Hepatocyte (in vitro differentiated cells): ENCODE measurements around the gene KLF1. TPM values are rescaled to one million over a fixed set of nuclear protein-coding genes. Genes with fewer than 3 reads are reported as not detected.

ENCODE experiments used
- DNase-seq: peaks from one replicate; pipeline ENCODE4 v3.0.0-alpha.2; 2016; ENCODE audit warnings: low spot score
- H2AFZ ChIP-seq: fragments of 200-600 bp; sonication (generic); 2 replicates; pipeline ENCODE4 v1.6.0; 2016; ENCODE audit warnings: antibody characterized with exemption, mild to moderate bottlenecking
- H3K27ac ChIP-seq: fragments of 200-600 bp; sonication (generic); 2 replicates; pipeline ENCODE4 v1.5.1; 2016; ENCODE audit warnings: mild to moderate bottlenecking
- H3K27me3 ChIP-seq: fragments of 200-600 bp; sonication (generic); 2 replicates; pipeline ENCODE4 v1.6.1; 2016
- H3K36me3 ChIP-seq: fragments of 200-600 bp; sonication (generic); replicated peaks from 2 replicates; pipeline ENCODE4 v1.5.1; 2016; ENCODE audit warnings: low read depth; ENCODE audit not compliant: insufficient read depth
- H3K4me1 ChIP-seq: fragments of 200-600 bp; sonication (generic); 2 replicates; pipeline ENCODE4 v1.5.1; 2016; ENCODE audit warnings: mild to moderate bottlenecking, moderate library complexity; ENCODE audit not compliant: insufficient read depth
- H3K4me2 ChIP-seq: fragments of 200-600 bp; sonication (generic); 2 replicates; pipeline ENCODE4 v1.6.0; 2016
- H3K4me3 ChIP-seq: fragments of 200-600 bp; sonication (generic); 2 replicates; pipeline ENCODE4 v1.5.1; 2016; ENCODE audit warnings: mild to moderate bottlenecking
- H3K79me2 ChIP-seq: fragments of 200-600 bp; sonication (generic); 2 replicates; pipeline ENCODE4 v1.6.0; 2017; ENCODE audit warnings: mild to moderate bottlenecking
- H3K9me2 ChIP-seq: fragments of 200-600 bp; sonication (generic); replicated peaks from 2 replicates; pipeline ENCODE4 v1.6.0; 2017; ENCODE audit warnings: mild to moderate bottlenecking; ENCODE audit not compliant: insufficient read depth
- H3K9me3 ChIP-seq: fragments of 200-600 bp; sonication (generic); 2 replicates; pipeline ENCODE4 v1.5.1; 2016; ENCODE audit warnings: low read depth, mild to moderate bottlenecking
- H4K20me1 ChIP-seq: fragments of 200-600 bp; sonication (generic); 2 replicates; pipeline ENCODE4 v1.6.0; 2016; ENCODE audit warnings: mild to moderate bottlenecking; ENCODE audit not compliant: insufficient read depth, poor library complexity, severe bottlenecking
- CTCF ChIP-seq: fragments of 200-600 bp; sonication (generic); IDR thresholded peaks from 2 replicates; pipeline ENCODE4 v1.5.1; 2016; ENCODE audit warnings: antibody characterized with exemption, mild to moderate bottlenecking; ENCODE audit not compliant: poor library complexity
- EZH2 ChIP-seq: fragments of 200-600 bp; sonication (generic); IDR thresholded peaks from 2 replicates; pipeline ENCODE4 v1.6.1; 2016; ENCODE audit warnings: antibody characterized with exemption, mild to moderate bottlenecking, borderline replicate concordance
- EZH2phosphoT487 ChIP-seq: fragments of 200-600 bp; sonication (generic); IDR thresholded peaks from one replicate; pipeline ENCODE4 v1.6.1; 2018; ENCODE audit warnings: antibody characterized with exemption, mild to moderate bottlenecking, low read depth, moderate library complexity; ENCODE audit not compliant: unreplicated experiment, severe bottlenecking
- WGBS: methylation state at CpG from one replicate; pipeline ENCODE4 v1.1.6; 2016; ENCODE audit warnings: low lambda C conversion rate; ENCODE audit errors: missing lambda C conversion rate; 5-methylcytosine and 5-hydroxymethylcytosine counted together
- polyA plus RNA-seq: library from polyadenylated mRNA; unstranded; fragments of >200 nt; fragmentation: Nextera tagmentation; extraction: Ambion mirVana; gene quantifications from 2 replicates; pipeline ENCODE4 v1.2.1, GENCODE V29; 2016
- total RNA-seq: library from RNA; depleted of rRNA; stranded (reverse); fragments of >200 nt; gene quantifications from 2 replicates; pipeline ENCODE4 v1.2.3, GENCODE V29; 2014

KLF1 gene
- total and polyA plus RNA-seq, 2 experiments from 2014 or later, result 0.37 TPM; not detected in 1

- peak overlapping the region; percentile 92 for H3K4me2 ChIP-seq
- no peaks in the 10 kb centered on the region for H3K79me2 ChIP-seq
- no peak overlapping the region for H3K4me3 ChIP-seq
- no peak overlapping the region for H3K27ac ChIP-seq
- 88% methylated on average over 28 of the region's 29 CpGs for WGBS
- H3K36me3 ChIP-seq, result no peaks in the 10 kb centered on the region
- no peak for DNase-seq
- no peaks in the 10 kb centered on the region for H3K9me3 ChIP-seq
- H3K4me1 ChIP-seq, result no peaks in the 10 kb centered on the region
- TF ChIP-seq EZH2, result no peak
- TF ChIP-seq EZH2phosphoT487, result no peak
- TF ChIP-seq CTCF, result no peak
- no peak overlapping the region for H2AFZ ChIP-seq
- H4K20me1 ChIP-seq, result no peaks in the 10 kb centered on the region
- no peaks in the 10 kb centered on the region for H3K27me3 ChIP-seq
- no peaks in the 10 kb centered on the region for H3K9me2 ChIP-seq
Measured at GRCh38 chr19:12866416-12867119, 20.4 kb downstream of the KLF1 start.

GRCh38 chr19:12865746-12866415 is 21.1 kb downstream of the KLF1 start:
- H3K27ac ChIP-seq, result no peak overlapping the region
- H3K9me3 ChIP-seq, result no peaks in the 10 kb centered on the region

GRCh38 chr19:12864721-12865715 is 22.0 kb downstream of the KLF1 start:
- H2AFZ ChIP-seq, result no peak overlapping the region
- no peaks in the 10 kb centered on the region for H4K20me1 ChIP-seq
- H3K4me2 ChIP-seq, result no peak overlapping the region
- WGBS, result 90% methylated on average over 34 of the region's 34 CpGs
- no peak overlapping the region for H3K27ac ChIP-seq
- H3K9me2 ChIP-seq, result no peaks in the 10 kb centered on the region
- no peaks in the 10 kb centered on the region for H3K79me2 ChIP-seq
- H3K9me3 ChIP-seq, result no peaks in the 10 kb centered on the region
- DNase-seq, result no peak
- no peaks in the 10 kb centered on the region for H3K36me3 ChIP-seq
- no peak overlapping the region for H3K4me3 ChIP-seq
- no peaks in the 10 kb centered on the region for H3K27me3 ChIP-seq
- TF ChIP-seq EZH2, result no peak
- TF ChIP-seq CTCF, result no peak
- TF ChIP-seq EZH2phosphoT487, result no peak
- H3K4me1 ChIP-seq, result no peaks in the 10 kb centered on the region

More at GRCh38 chr19:12865746-12866415, 21.1 kb downstream of the KLF1 start:
- H4K20me1 ChIP-seq, result no peaks in the 10 kb centered on the region
- H3K79me2 ChIP-seq, result no peaks in the 10 kb centered on the region
- H3K4me1 ChIP-seq, result no peaks in the 10 kb centered on the region
- WGBS, result 82% methylated on average over 17 of the region's 19 CpGs
- H3K36me3 ChIP-seq, result no peaks in the 10 kb centered on the region
- no peak for TF ChIP-seq CTCF
- TF ChIP-seq EZH2phosphoT487, result no peak
- no peak for TF ChIP-seq EZH2
- H3K4me3 ChIP-seq, result no peak overlapping the region
- no peak overlapping the region for H2AFZ ChIP-seq
- H3K27me3 ChIP-seq, result no peaks in the 10 kb centered on the region
- H3K9me2 ChIP-seq, result no peaks in the 10 kb centered on the region
- no peak for DNase-seq
- H3K4me2 ChIP-seq, result no peak overlapping the region
